ENCODE results near the gene GLCCI1.

DNA sequence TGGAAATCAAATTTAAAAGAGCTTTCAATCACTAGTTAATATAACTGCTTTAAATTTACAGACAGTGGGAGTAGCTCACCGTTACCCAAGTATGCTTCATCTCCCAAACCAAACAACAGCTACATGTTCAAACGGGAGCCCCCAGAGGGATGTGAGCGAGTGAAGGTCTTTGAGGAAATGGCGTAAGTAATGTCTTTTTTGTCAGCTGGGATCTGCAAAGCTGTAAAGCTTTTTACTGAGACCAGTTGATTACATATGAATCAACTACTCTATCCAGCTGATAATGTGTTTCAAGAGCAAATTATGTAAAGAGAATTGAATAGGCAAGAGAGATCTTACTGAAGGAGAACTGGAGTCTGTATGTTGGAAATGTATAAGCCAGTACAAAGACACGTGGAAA lies 116.2 kb downstream of the GLCCI1 start:
- TF ChIP-seq HDAC2 (IDR thresholded peaks at IDR 0.05) (no peak), SREBF2 (IDR thresholded peaks at IDR 0.05) (no peak), NPAS2 (CRISPR knock-in tag; IDR thresholded peaks at IDR 0.05; ENCODE audit: borderline replicate concordance) (no peak), ZNF302 (CRISPR knock-in tag; IDR thresholded peaks at IDR 0.05) (no peak), EP300 (IDR thresholded peaks at IDR 0.05) (no peak), CEBPB (IDR thresholded peaks at IDR 0.05) (no peak), MAZ (IDR thresholded peaks at IDR 0.05; ENCODE audit: borderline replicate concordance, low read depth, low read length) (no peak), EHF (CRISPR knock-in tag; IDR thresholded peaks at IDR 0.05) (no peak)
- TF ChIP-seq, protein P1, sequence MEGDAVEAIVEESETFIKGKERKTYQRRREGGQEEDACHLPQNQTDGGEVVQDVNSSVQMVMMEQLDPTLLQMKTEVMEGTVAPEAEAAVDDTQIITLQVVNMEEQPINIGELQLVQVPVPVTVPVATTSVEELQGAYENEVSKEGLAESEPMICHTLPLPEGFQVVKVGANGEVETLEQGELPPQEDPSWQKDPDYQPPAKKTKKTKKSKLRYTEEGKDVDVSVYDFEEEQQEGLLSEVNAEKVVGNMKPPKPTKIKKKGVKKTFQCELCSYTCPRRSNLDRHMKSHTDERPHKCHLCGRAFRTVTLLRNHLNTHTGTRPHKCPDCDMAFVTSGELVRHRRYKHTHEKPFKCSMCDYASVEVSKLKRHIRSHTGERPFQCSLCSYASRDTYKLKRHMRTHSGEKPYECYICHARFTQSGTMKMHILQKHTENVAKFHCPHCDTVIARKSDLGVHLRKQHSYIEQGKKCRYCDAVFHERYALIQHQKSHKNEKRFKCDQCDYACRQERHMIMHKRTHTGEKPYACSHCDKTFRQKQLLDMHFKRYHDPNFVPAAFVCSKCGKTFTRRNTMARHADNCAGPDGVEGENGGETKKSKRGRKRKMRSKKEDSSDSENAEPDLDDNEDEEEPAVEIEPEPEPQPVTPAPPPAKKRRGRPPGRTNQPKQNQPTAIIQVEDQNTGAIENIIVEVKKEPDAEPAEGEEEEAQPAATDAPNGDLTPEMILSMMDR (IDR thresholded peaks at IDR 0.05): no peak
- TF ChIP-seq, protein P2, sequence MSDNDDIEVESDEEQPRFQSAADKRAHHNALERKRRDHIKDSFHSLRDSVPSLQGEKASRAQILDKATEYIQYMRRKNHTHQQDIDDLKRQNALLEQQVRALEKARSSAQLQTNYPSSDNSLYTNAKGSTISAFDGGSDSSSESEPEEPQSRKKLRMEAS (IDR thresholded peaks at IDR 0.05): no peak
